ENCODE measurements around the gene ITGB4. TPM values are rescaled to one million over a fixed set of nuclear protein-coding genes. Genes with fewer than 3 reads are reported as not detected.

The ITGB4 gene
- total and polyA plus RNA-seq, 9 of the 15 experiments (the other 6 are each of a cell fraction or from before 2014, with no cell fraction given), result 0.05 to 2.8 (median 0.76) TPM; not detected in 3

DNA sequence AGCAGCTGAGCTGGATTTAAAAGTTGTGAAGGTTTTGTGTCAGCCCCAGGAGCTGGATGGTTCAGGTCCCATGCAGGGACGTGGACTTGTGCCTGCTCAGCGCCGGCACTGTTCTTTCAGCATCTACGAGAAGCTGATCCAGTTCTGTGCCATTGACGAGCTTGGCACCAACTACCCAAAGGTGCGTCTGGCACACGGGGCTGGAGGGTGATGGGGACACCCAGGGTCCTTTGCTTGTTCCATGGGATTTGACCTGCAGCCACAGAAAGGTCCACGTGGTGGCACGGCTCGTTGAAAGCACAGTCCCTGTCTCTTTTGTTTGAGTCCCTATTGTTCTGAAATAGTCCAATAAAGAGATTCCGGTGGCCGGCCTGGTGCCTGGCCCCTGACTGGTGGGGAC is 18.1 kb upstream of the ITGB4 start:
- DNase-seq (ENCODE audit: extremely low read depth in 1 of 4, low spot score in 3 of 4) (no peak), ATAC-seq (no peak), FAIRE-seq (no peak)
- Histone ChIP-seq H3K27ac (ENCODE audit: extremely low read depth, low read depth, low read length) (no peak overlapping the region), H3K4me3 (no peak overlapping the region), H3K27me3 (ENCODE audit: control insufficient read depth in 2 of 2, insufficient read depth in 2 of 2, low read length in 2 of 2) (no peaks in the 10 kb centered on the region), H3K79me2 (ENCODE audit: control insufficient read depth, insufficient read depth, low read length) (no peaks in the 10 kb centered on the region), H2AFZ (ENCODE audit: low read depth, low read length) (no peak overlapping the region), H3K9me1 (ENCODE audit: control insufficient read depth, insufficient read depth, low read length) (peaks cover 3% of the 10 kb centered on the region), H3K36me3 (ENCODE audit: control insufficient read depth, insufficient read depth, low read length) (peaks cover 91% of the 10 kb centered on the region), H3K9ac (ENCODE audit: insufficient read depth in 1 of 2, low read depth in 2 of 2, low read length in 2 of 2) (no peak overlapping the region), H4K20me1 (replicated peaks; ENCODE audit: control insufficient read depth, insufficient read depth, low read length) (0 out of 2 replicates have a peak, but pooled peaks cover 4% of the 10 kb centered on the region), H3K4me1 (replicated peaks in 1 of 2; ENCODE audit: control insufficient read depth in 2 of 2, insufficient read depth in 2 of 2, low read length in 2 of 2) (peaks cover 5 to 20% of the 10 kb centered on the region in 2 experiments; a peak in 4 of 5 replicates), H3K4me2 (ENCODE audit: insufficient read depth, low read length) (no peak overlapping the region), H3K9me3 (replicated peaks; ENCODE audit: control insufficient read depth, insufficient read depth, low read depth, low read length) (no peaks in the 10 kb centered on the region)
- BruUV-seq (replicated peaks), result no TSS peak
- in situ Hi-C loops (cut with MboI), result no loop called here
- no peak for TF ChIP-seq SREBF1 (IDR thresholded peaks at IDR 0.05; ENCODE audit: borderline replicate concordance, low read depth, low read length)
- TF ChIP-seq DIDO1 (tag; IDR thresholded peaks at IDR 0.05; ENCODE audit: low read depth), result no peak
- no peak for TF ChIP-seq NCOA2 (IDR thresholded peaks at IDR 0.05; ENCODE audit: partially characterized antibody in 2 of 2)
- TF ChIP-seq ZNF232 (CRISPR knock-in tag; IDR thresholded peaks at IDR 0.05), result no peak
- no peak for TF ChIP-seq DACH1 (IDR thresholded peaks at IDR 0.05; ENCODE audit: partially characterized antibody)
- ChIA-PET POLR2A (interaction anchor here (0.8 to 1.2 kb wide), 3 partner anchors 10 to 20 kb away, joined by 3 to 5 read pairs (median 4); no protein-coding TSS in a partner anchor), CTCF (ENCODE audit: low intra/inter-chr PET ratio) (no interaction called here)
- intact Hi-C loops (cut with micrococcal nuclease), result no loop called here
- 93% methylated on average over 11 of the region's 12 CpGs for WGBS (ENCODE audit: insufficient coverage, low coverage, missing lambda C conversion rate)

GRCh38 chr17:75703591-75703990 is 17.7 kb upstream of the ITGB4 start:
- Histone ChIP-seq H3K9me1 (ENCODE audit: control insufficient read depth, insufficient read depth, low read length) (peaks cover 3% of the 10 kb centered on the region), H3K27me3 (ENCODE audit: control insufficient read depth in 2 of 2, insufficient read depth in 2 of 2, low read length in 2 of 2) (no peaks in the 10 kb centered on the region), H4K20me1 (replicated peaks; ENCODE audit: control insufficient read depth, insufficient read depth, low read length) (peaks cover 4% of the 10 kb centered on the region; the same call in 1 of the 2 replicates), H3K4me3 (no peak overlapping the region), H3K9ac (ENCODE audit: insufficient read depth in 1 of 2, low read depth in 2 of 2, low read length in 2 of 2) (no peak overlapping the region), H3K4me2 (ENCODE audit: insufficient read depth, low read length) (no peak overlapping the region), H3K4me1 (replicated peaks in 1 of 2; ENCODE audit: control insufficient read depth in 2 of 2, insufficient read depth in 2 of 2, low read length in 2 of 2) (peaks cover 5 to 20% of the 10 kb centered on the region in 2 experiments; a peak in 4 of 5 replicates), H3K27ac (ENCODE audit: extremely low read depth, low read depth, low read length) (no peak overlapping the region), H2AFZ (ENCODE audit: low read depth, low read length) (no peak overlapping the region), H3K36me3 (ENCODE audit: control insufficient read depth, insufficient read depth, low read length) (peaks cover 89% of the 10 kb centered on the region), H3K9me3 (replicated peaks; ENCODE audit: control insufficient read depth, insufficient read depth, low read depth, low read length) (no peaks in the 10 kb centered on the region), H3K79me2 (ENCODE audit: control insufficient read depth, insufficient read depth, low read length) (no peaks in the 10 kb centered on the region)
- DNase-seq (ENCODE audit: extremely low read depth in 1 of 4, low spot score in 3 of 4) (no peak), ATAC-seq (no peak), FAIRE-seq (no peak)
- BruUV-seq (replicated peaks), result no TSS peak
- 97% methylated on average over 9 of the region's 9 CpGs for WGBS (ENCODE audit: insufficient coverage, low coverage, missing lambda C conversion rate)
- POLR2A ChIA-PET, result interaction anchor here (0.8 to 1.2 kb wide), 4 partner anchors 9 to 20 kb away, joined by 3 to 5 read pairs (median 4); no protein-coding TSS in a partner anchor
- in situ Hi-C loops (cut with MboI) (no loop called here), intact Hi-C loops (cut with micrococcal nuclease) (no loop called here)
- CTCF ChIA-PET (ENCODE audit: low intra/inter-chr PET ratio), result no interaction called here
- TF ChIP-seq PBX2 (CRISPR knock-in tag; IDR thresholded peaks at IDR 0.05; ENCODE audit: low read depth) (no peak), PBX2 (tag; conservative IDR thresholded peaks at IDR 0.05; ENCODE audit: low read depth) (no peak)

Data from K562 (cell line).